AG10803 (cell line): Measurements from ENCODE around the gene NSUN3.

Experiments
- DNase-seq: peaks from one replicate; pipeline ENCODE4 v3.0.0; 2010; ENCODE audit warnings: low read depth
- H3K4me3 ChIP-seq: 2 replicates; pipeline ENCODE4 v1.5.1; 2011; ENCODE audit warnings: mild to moderate bottlenecking, low read length, control low read depth
- CTCF ChIP-seq: conservative IDR thresholded peaks from 2 replicates; pipeline ENCODE4 v1.5.1; 2011; ENCODE audit warnings: mild to moderate bottlenecking, low read length, control low read depth, inconsistent platforms

NSUN3 gene

GRCh38 chr3:94171954-94172353, 109.1 kb downstream of the NSUN3 start:
- no peak for DNase-seq
- H3K4me3 ChIP-seq: no peak overlapping the region
- no peak for TF ChIP-seq CTCF

- H3K4me3 ChIP-seq: no peak overlapping the region
- no peak for TF ChIP-seq CTCF
- no peak for DNase-seq
These were observed 109.9 kb downstream of the NSUN3 start for GRCh38 chr3:94172695-94173310.

- no peak overlapping the region for H3K4me3 ChIP-seq
- no peak for DNase-seq
- no peak for TF ChIP-seq CTCF
These were observed 111.0 kb downstream of the NSUN3 start for GRCh38 chr3:94173673-94174434.

- TF ChIP-seq CTCF: no peak
- DNase-seq: no peak
- H3K4me3 ChIP-seq: no peak overlapping the region
These were observed 112.8 kb downstream of the NSUN3 start for GRCh38 chr3:94175677-94176076.

GRCh38 chr3:94176988-94177745, 114.3 kb downstream of the NSUN3 start:
- peak; percentile 4 for DNase-seq
- no peak overlapping the region for H3K4me3 ChIP-seq
- TF ChIP-seq CTCF: no peak
